Cardiac muscle cell (in vitro differentiated cells and primary cell): ENCODE measurements around the gene ASB13. TPM values are rescaled to one million over a fixed set of nuclear protein-coding genes. Genes with fewer than 3 reads are reported as not detected.

Experiments
- DNase-seq, 2 donors: peaks; one replicate each; pipeline versions ENCODE4 v3.0.0 to v3.0.0-alpha.2; 2010 to 2017; ENCODE audit warnings: low read depth in 1 of 2, low spot score in 1 of 2
- H3K27ac ChIP-seq: fragments of 200-600 bp; sonication (generic); 2 replicates; pipeline ENCODE4 v1.5.1; 2016
- H3K27me3 ChIP-seq: fragments of 200-600 bp; sonication (generic); 2 replicates; pipeline ENCODE4 v1.6.0; 2016; ENCODE audit warnings: control low read depth
- H3K36me3 ChIP-seq: fragments of 200-600 bp; sonication (generic); 2 replicates; pipeline ENCODE4 v1.5.1; 2016; ENCODE audit warnings: control low read depth
- H3K4me1 ChIP-seq: fragments of 200-600 bp; sonication (generic); 2 replicates; pipeline ENCODE4 v1.8.1; 2017; ENCODE audit warnings: low read depth, mild to moderate bottlenecking, mixed run types
- H3K4me3 ChIP-seq: fragments of 200-600 bp; sonication (generic); 2 replicates; pipeline ENCODE4 v1.5.1; 2016; ENCODE audit warnings: mild to moderate bottlenecking
- H3K9me3 ChIP-seq: fragments of 200-600 bp; sonication (generic); 2 replicates; pipeline ENCODE4 v1.5.1; 2017; ENCODE audit warnings: low read depth, mild to moderate bottlenecking, control low read depth
- CTCF ChIP-seq: IDR thresholded peaks from 2 replicates; pipeline ENCODE4 v1.5.1; 2012; ENCODE audit warnings: low read depth, mild to moderate bottlenecking, low read length
- polyA plus RNA-seq: library from polyadenylated mRNA; unstranded; fragments of >200 nt; fragmentation: Nextera tagmentation; extraction: Ambion mirVana; gene quantifications from 2 replicates; pipeline ENCODE4 v1.2.1, GENCODE V29; 2016
- total RNA-seq: library from RNA; depleted of rRNA; stranded (reverse); fragments of >200 nt; gene quantifications from 2 replicates; pipeline ENCODE4 v1.2.3, GENCODE V29; 2016

The ASB13 gene
- total and polyA plus RNA-seq, 2 experiments from 2014 or later: 14.4 to 20.6 TPM

- Histone ChIP-seq H3K4me1 (no peaks in the 10 kb centered on the region), H3K36me3 (no peaks in the 10 kb centered on the region), H3K27me3 (no peaks in the 10 kb centered on the region), H3K4me3 (no peak overlapping the region), H3K9me3 (no peaks in the 10 kb centered on the region), H3K27ac (no peak overlapping the region)
- no peak for TF ChIP-seq CTCF
- DNase-seq: no peak
Observed at GRCh38 chr10:5603091-5603847, 63.1 kb downstream of the ASB13 start.

GRCh38 chr10:5601826-5602495 lies 64.4 kb downstream of the ASB13 start:
- TF ChIP-seq CTCF: no peak

GRCh38 chr10:5600908-5601307 lies 65.5 kb downstream of the ASB13 start:
- TF ChIP-seq CTCF: no peak
- no peaks in the 10 kb centered on the region for H3K9me3 ChIP-seq
- DNase-seq: no peak
- H3K36me3 ChIP-seq: no peaks in the 10 kb centered on the region
- H3K4me3 ChIP-seq: no peak overlapping the region
- H3K27me3 ChIP-seq: no peaks in the 10 kb centered on the region
- peaks cover 4% of the 10 kb centered on the region for H3K4me1 ChIP-seq
- no peak overlapping the region for H3K27ac ChIP-seq

More at GRCh38 chr10:5601826-5602495, 64.4 kb downstream of the ASB13 start:
- peak in 1 of 2 donors; percentile 50 for DNase-seq
- no peak overlapping the region for H3K4me3 ChIP-seq
- no peaks in the 10 kb centered on the region for H3K36me3 ChIP-seq
- no peaks in the 10 kb centered on the region for H3K27me3 ChIP-seq
- no peak overlapping the region for H3K27ac ChIP-seq
- H3K4me1 ChIP-seq: no peaks in the 10 kb centered on the region
- no peaks in the 10 kb centered on the region for H3K9me3 ChIP-seq

GRCh38 chr10:5599613-5600520 lies 66.5 kb downstream of the ASB13 start:
- no peak overlapping the region for H3K27ac ChIP-seq
- no peaks in the 10 kb centered on the region for H3K9me3 ChIP-seq
- H3K4me1 ChIP-seq: peaks cover 15% of the 10 kb centered on the region
- no peak for TF ChIP-seq CTCF
- H3K27me3 ChIP-seq: no peaks in the 10 kb centered on the region
- H3K36me3 ChIP-seq: no peaks in the 10 kb centered on the region
- no peak overlapping the region for H3K4me3 ChIP-seq
- no peak for DNase-seq

GRCh38 chr10:5598085-5598690 lies 68.2 kb downstream of the ASB13 start:
- H3K9me3 ChIP-seq: no peaks in the 10 kb centered on the region
- no peak for DNase-seq
- H3K27ac ChIP-seq: no peak overlapping the region
- no peaks in the 10 kb centered on the region for H3K27me3 ChIP-seq
- no peak overlapping the region for H3K4me3 ChIP-seq
- H3K4me1 ChIP-seq: peaks cover 22% of the 10 kb centered on the region
- no peaks in the 10 kb centered on the region for H3K36me3 ChIP-seq
- no peak for TF ChIP-seq CTCF
